ENCODE measurements around the gene SNX17.

Gene SNX17

GRCh38 chr2:27362678-27363420 is 7.6 kb upstream of the SNX17 start:
- no peak for DNase-seq (ENCODE audit: low read depth)
- H3K4me3 ChIP-seq (ENCODE audit: low read depth, low read length): no peak overlapping the region

- DNase-seq (ENCODE audit: low read depth): no peak
- no peak overlapping the region for H3K4me3 ChIP-seq (ENCODE audit: low read depth, low read length)
These were observed 6.5 kb upstream of the SNX17 start for GRCh38 chr2:27363933-27364332.

GRCh38 chr2:27369471-27370025 is 868 bp upstream of the SNX17 start:
- no peak for DNase-seq (ENCODE audit: low read depth)
- peak overlapping the region; percentile 83 for H3K4me3 ChIP-seq (ENCODE audit: low read depth, low read length)

GRCh38 chr2:27370816-27371620 is 602 bp downstream of the SNX17 start:
- no peak for DNase-seq (ENCODE audit: low read depth)
- H3K4me3 ChIP-seq (ENCODE audit: low read depth, low read length): peak overlapping the region; percentile 83

GRCh38 chr2:27372937-27373336 is 2.5 kb downstream of the SNX17 start:
- no peak for DNase-seq (ENCODE audit: low read depth)
- H3K4me3 ChIP-seq (ENCODE audit: low read depth, low read length): no peak overlapping the region

- no peak overlapping the region for H3K4me3 ChIP-seq (ENCODE audit: low read depth, low read length)
- no peak for DNase-seq (ENCODE audit: low read depth)
These were observed 3.2 kb downstream of the SNX17 start for GRCh38 chr2:27373567-27373966.

- H3K4me3 ChIP-seq (ENCODE audit: low read depth, low read length): no peak overlapping the region
- no peak for DNase-seq (ENCODE audit: low read depth)
These were observed 5.2 kb downstream of the SNX17 start for GRCh38 chr2:27375513-27376099.

GRCh38 chr2:27376151-27376865 is 5.9 kb downstream of the SNX17 start:
- DNase-seq (ENCODE audit: low read depth): no peak
- H3K4me3 ChIP-seq (ENCODE audit: low read depth, low read length): no peak overlapping the region

GRCh38 chr2:27376866-27377617 is 6.6 kb downstream of the SNX17 start:
- H3K4me3 ChIP-seq (ENCODE audit: low read depth, low read length): no peak overlapping the region
- DNase-seq (ENCODE audit: low read depth): no peak

GRCh38 chr2:27377618-27378095 is 7.2 kb downstream of the SNX17 start:
- DNase-seq (ENCODE audit: low read depth): no peak
- H3K4me3 ChIP-seq (ENCODE audit: low read depth, low read length): no peak overlapping the region

- DNase-seq (ENCODE audit: low read depth): no peak
- H3K4me3 ChIP-seq (ENCODE audit: low read depth, low read length): no peak overlapping the region
These were observed 7.8 kb downstream of the SNX17 start for GRCh38 chr2:27378096-27378808.

- H3K4me3 ChIP-seq (ENCODE audit: low read depth, low read length): peak overlapping the region; percentile 82
These were observed 8.4 kb downstream of the SNX17 start for GRCh38 chr2:27378809-27379290.

GRCh38 chr2:27379383-27379835 is 9.0 kb downstream of the SNX17 start:
- no peak for DNase-seq (ENCODE audit: low read depth)
- H3K4me3 ChIP-seq (ENCODE audit: low read depth, low read length): peak overlapping the region; percentile 82

More at GRCh38 chr2:27378809-27379290, 8.4 kb downstream of the SNX17 start:
- no peak for DNase-seq (ENCODE audit: low read depth)

- peak overlapping the region; percentile 82 for H3K4me3 ChIP-seq (ENCODE audit: low read depth, low read length)
- no peak for DNase-seq (ENCODE audit: low read depth)
These were observed 9.6 kb downstream of the SNX17 start for GRCh38 chr2:27379836-27380625.

- H3K4me3 ChIP-seq (ENCODE audit: low read depth, low read length): peak within 1 kb of the TSS; percentile 82
- peak; percentile 86 for DNase-seq (ENCODE audit: low read depth)
These were observed 10.5 kb downstream of the SNX17 start, which contains the start of gene ZNF513 for GRCh38 chr2:27380626-27381545. ZNF513 (minus strand) TSS chr2:27380734; CDS start chr2:27380526, 208 bp downstream.

- no peak overlapping the region for H3K4me3 ChIP-seq (ENCODE audit: low read depth, low read length)
- DNase-seq (ENCODE audit: low read depth): no peak
These were observed 11.3 kb downstream of the SNX17 start for GRCh38 chr2:27381577-27382181.
